ENCODE data around the gene AAMDC. TPM values are rescaled to one million over a fixed set of nuclear protein-coding genes. Genes with fewer than 3 reads are reported as not detected.
"Not testable (repeated sequence)": the region's sequence is repeated elsewhere in the genome, so short reads cannot be mapped to it uniquely, and the experiment has no call there.

Gene AAMDC
- total and polyA plus RNA-seq, 10 donors, result 9.5 to 37.2 (median 22.0) TPM

DNA sequence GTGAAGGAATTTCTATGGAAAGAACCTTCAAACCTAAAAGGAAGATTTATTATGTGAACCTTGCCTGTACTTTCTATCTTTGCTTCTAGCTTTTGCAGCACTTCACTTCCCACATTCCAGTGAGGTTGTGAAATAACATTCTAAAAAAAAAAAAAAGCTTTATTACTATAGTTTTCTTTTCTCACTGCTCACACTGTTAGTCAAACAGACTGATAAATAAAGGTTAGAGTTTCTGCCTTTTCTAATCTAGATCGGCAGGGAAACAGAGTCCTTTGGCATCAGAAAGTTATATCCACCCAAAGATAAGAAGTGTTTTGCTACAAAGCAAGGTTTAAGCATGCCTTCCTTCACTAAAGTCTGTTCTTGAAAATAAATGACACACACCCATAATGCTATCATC, 2.8 kb downstream of the AAMDC start:
- WGBS, 5 donors, result 21 to 26% (median 24%) methylated on average over 1 of the region's 1 CpG
- no peak for TF ChIP-seq POLR2A (IDR thresholded peaks at IDR 0.05)
- no peak for TF ChIP-seq POLR2AphosphoS5 (IDR thresholded peaks at IDR 0.05)
- TF ChIP-seq, protein P1, sequence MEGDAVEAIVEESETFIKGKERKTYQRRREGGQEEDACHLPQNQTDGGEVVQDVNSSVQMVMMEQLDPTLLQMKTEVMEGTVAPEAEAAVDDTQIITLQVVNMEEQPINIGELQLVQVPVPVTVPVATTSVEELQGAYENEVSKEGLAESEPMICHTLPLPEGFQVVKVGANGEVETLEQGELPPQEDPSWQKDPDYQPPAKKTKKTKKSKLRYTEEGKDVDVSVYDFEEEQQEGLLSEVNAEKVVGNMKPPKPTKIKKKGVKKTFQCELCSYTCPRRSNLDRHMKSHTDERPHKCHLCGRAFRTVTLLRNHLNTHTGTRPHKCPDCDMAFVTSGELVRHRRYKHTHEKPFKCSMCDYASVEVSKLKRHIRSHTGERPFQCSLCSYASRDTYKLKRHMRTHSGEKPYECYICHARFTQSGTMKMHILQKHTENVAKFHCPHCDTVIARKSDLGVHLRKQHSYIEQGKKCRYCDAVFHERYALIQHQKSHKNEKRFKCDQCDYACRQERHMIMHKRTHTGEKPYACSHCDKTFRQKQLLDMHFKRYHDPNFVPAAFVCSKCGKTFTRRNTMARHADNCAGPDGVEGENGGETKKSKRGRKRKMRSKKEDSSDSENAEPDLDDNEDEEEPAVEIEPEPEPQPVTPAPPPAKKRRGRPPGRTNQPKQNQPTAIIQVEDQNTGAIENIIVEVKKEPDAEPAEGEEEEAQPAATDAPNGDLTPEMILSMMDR (IDR thresholded peaks at IDR 0.05 in 8 of 11, conservative IDR thresholded peaks at IDR 0.05 in 3 of 11), result no peak
- H3K9me3 ChIP-seq, result no peaks in the 10 kb centered on the region
- peaks cover 4 to 40% (median 24%) of the 10 kb centered on the region in 6 donors for H3K4me1 ChIP-seq
- no peak overlapping the region for H3K4me3 ChIP-seq
- intact Hi-C loops (cut with DNase I; ENCODE audit: low total_unique reads), result loop anchor here (5.0 kb wide), 1 partner anchor 174 kb away; no protein-coding TSS in a partner anchor
- H3K27me3 ChIP-seq (replicated peaks in 1 of 7), result no peaks in the 10 kb centered on the region
- H3K36me3 ChIP-seq, result no peaks in the 10 kb centered on the region
- H3K27ac ChIP-seq, result peak overlapping the region in 4 of 8 donors; percentile 6 to 50 (median 30)
- no peak for DNase-seq

DNA sequence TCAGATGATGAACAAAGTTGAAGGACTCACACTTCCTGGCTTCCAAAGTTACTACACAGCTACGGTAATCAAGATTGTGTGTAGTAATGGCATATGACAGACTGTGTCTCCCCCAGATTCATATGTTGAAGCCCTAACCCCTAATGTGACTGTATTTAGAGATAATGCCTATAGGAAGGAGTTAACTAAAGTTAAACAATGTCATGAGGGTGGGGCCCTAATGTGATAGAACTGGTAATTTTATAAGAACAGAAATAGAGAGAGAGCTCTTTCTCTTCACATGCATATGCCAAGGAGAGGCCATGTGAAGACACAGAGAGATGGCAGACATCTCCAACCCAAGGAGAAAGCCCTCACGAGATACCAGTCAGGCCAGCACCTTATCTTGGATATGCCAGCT, 8.0 kb downstream of the AAMDC start:
- no peak overlapping the region for H3K4me3 ChIP-seq
- 70 to 92% (median 86%) methylated on average over 2 of the region's 2 CpGs for WGBS, 5 donors
- DNase-seq, result no peak
- peaks cover 0 to 6% (median 0%) of the 10 kb centered on the region in 8 donors for H3K9me3 ChIP-seq
- no peaks in the 10 kb centered on the region for H3K36me3 ChIP-seq
- intact Hi-C loops (cut with DNase I; ENCODE audit: low total_unique reads), result no loop called here
- TF ChIP-seq, protein P1 (IDR thresholded peaks at IDR 0.05 in 8 of 11, conservative IDR thresholded peaks at IDR 0.05 in 3 of 11), result no peak
- TF ChIP-seq POLR2A (IDR thresholded peaks at IDR 0.05) (no peak), POLR2AphosphoS5 (IDR thresholded peaks at IDR 0.05) (no peak)
- H3K4me1 ChIP-seq, result peaks cover 0 to 2% (median 0%) of the 10 kb centered on the region in 6 donors
- no peak overlapping the region for H3K27ac ChIP-seq
- H3K27me3 ChIP-seq (replicated peaks in 1 of 7), result no peaks in the 10 kb centered on the region

- H3K27me3 ChIP-seq (replicated peaks in 1 of 7), result no peaks in the 10 kb centered on the region
- no peaks in the 10 kb centered on the region for H3K4me1 ChIP-seq
- H3K27ac ChIP-seq, result no peak overlapping the region
- no peak overlapping the region for H3K4me3 ChIP-seq
- intact Hi-C loops (cut with DNase I; ENCODE audit: low total_unique reads), result no loop called here
- no peaks in the 10 kb centered on the region for H3K36me3 ChIP-seq
- 84 to 92% (median 88%) methylated on average over 4 of the region's 4 CpGs for WGBS, 5 donors
- DNase-seq, result no peak
- TF ChIP-seq, protein P1 (IDR thresholded peaks at IDR 0.05 in 8 of 11, conservative IDR thresholded peaks at IDR 0.05 in 3 of 11), result no peak
- TF ChIP-seq POLR2A (IDR thresholded peaks at IDR 0.05) (no peak), POLR2AphosphoS5 (IDR thresholded peaks at IDR 0.05) (no peak)
- peaks cover 0 to 6% (median 0%) of the 10 kb centered on the region in 8 donors for H3K9me3 ChIP-seq
These were observed 12.4 kb downstream of the AAMDC start for GRCh38 chr11:77833302-77833701.

GRCh38 chr11:77842441-77843121, 21.6 kb downstream of the AAMDC start:
- TF ChIP-seq, protein P1 (IDR thresholded peaks at IDR 0.05 in 8 of 11, conservative IDR thresholded peaks at IDR 0.05 in 3 of 11), result no peak
- TF ChIP-seq POLR2A (IDR thresholded peaks at IDR 0.05), result no peak
- Histone ChIP-seq H3K9me3 (peaks cover 5 to 36% (median 27%) of the 10 kb centered on the region in 8 donors), H3K36me3 (peaks cover 4 to 60% (median 25%) of the 10 kb centered on the region in 6 donors), H3K4me1 (no peaks in the 10 kb centered on the region), H3K27me3 (replicated peaks in 1 of 7) (no peaks in the 10 kb centered on the region), H3K4me3 (no peak overlapping the region), H3K27ac (no peak overlapping the region)
- DNase-seq, result no peak
- intact Hi-C loops (cut with DNase I; ENCODE audit: low total_unique reads), result no loop called here
- WGBS, 5 donors, result 25 to 67% (median 37%) methylated on average over 1 of the region's 1 CpG

GRCh38 chr11:77843700-77844099, 22.8 kb downstream of the AAMDC start:
- H3K4me1 ChIP-seq; DNase-seq; intact Hi-C loops (cut with DNase I; ENCODE audit: low total_unique reads); H3K27me3 ChIP-seq (replicated peaks in 1 of 7); H3K4me3 ChIP-seq; H3K27ac ChIP-seq: not testable (repeated sequence)
- WGBS, 5 donors, result 85 to 92% (median 89%) methylated on average over 5 of the region's 5 CpGs
- peaks cover 4 to 71% (median 25%) of the 10 kb centered on the region in 6 donors for H3K36me3 ChIP-seq
- H3K9me3 ChIP-seq, result peaks cover 5 to 35% (median 25%) of the 10 kb centered on the region in 8 donors
